Lower lobe of right lung (tissue), 2 donors: ENCODE data around the gene NACC2. TPM values are rescaled to one million over a fixed set of nuclear protein-coding genes. Genes with fewer than 3 reads are reported as not detected.

ENCODE experiments used
- ATAC-seq, 2 donors: fragments of 200-7000 bp; cut with Tn5 transposase; one replicate each; pipeline ENCODE4 v1.9.1; 2020 to 2022; ENCODE audit warnings: mild to moderate bottlenecking in 2 of 2, moderate library complexity in 2 of 2
- DNase-seq: peaks from one replicate; pipeline ENCODE4 v3.0.0-alpha.2; 2020
- H3K27ac ChIP-seq: fragments of 200-600 bp; one replicate; pipeline ENCODE4 v1.8.0; 2022
- H3K27me3 ChIP-seq: fragments of 200-600 bp; one replicate; pipeline ENCODE4 v1.8.0; 2022; ENCODE audit warnings: low read depth
- H3K36me3 ChIP-seq: fragments of 200-600 bp; one replicate; pipeline ENCODE4 v1.8.0; 2022; ENCODE audit warnings: mild to moderate bottlenecking
- H3K4me1 ChIP-seq: fragments of 200-600 bp; one replicate; pipeline ENCODE4 v1.8.0; 2022
- H3K4me3 ChIP-seq: fragments of 200-600 bp; one replicate; pipeline ENCODE4 v1.8.0; 2022; ENCODE audit warnings: mild to moderate bottlenecking
- H3K9me3 ChIP-seq: fragments of 200-600 bp; one replicate; pipeline ENCODE4 v1.8.0; 2022
- CTCF ChIP-seq: fragments of 200-600 bp; IDR thresholded peaks from one replicate; pipeline ENCODE4 v1.8.0; 2022; ENCODE audit warnings: antibody characterized with exemption, mild to moderate bottlenecking
- intact Hi-C: fragments of 100-400 bp; cut with DNase I; formaldehyde crosslinking; loops from one replicate; pipeline ENCODE4 v1.11.0; 2022
- total RNA-seq: library from RNA; stranded (reverse); fragmentation: NEBNext Ultra II Directional; extraction: Animal tissue kit (Norgen Biotek cat#: 25700); gene quantifications from one replicate; pipeline ENCODE4 v1.2.1, GENCODE V29; 2021
- donor health status: DM: no; HTN: yes; CAD: no; lungs with severe emphysema.

Gene NACC2
- total RNA-seq, 1 donor from 2014 or later: 27.0 TPM

GRCh38 chr9:135989157-135989556 is 105.9 kb downstream of the NACC2 start:
- ATAC-seq (no peak), DNase-seq (no peak)
- peaks cover 48% of the 10 kb centered on the region for H3K4me1 ChIP-seq
- H3K36me3 ChIP-seq: no peaks in the 10 kb centered on the region
- TF ChIP-seq CTCF: no peak
- peak overlapping the region; percentile 68 for H3K27ac ChIP-seq
- H3K27me3 ChIP-seq: peaks cover 4% of the 10 kb centered on the region
- intact Hi-C loops: no loop called here
- no peaks in the 10 kb centered on the region for H3K9me3 ChIP-seq
- no peak overlapping the region for H3K4me3 ChIP-seq

- H3K27me3 ChIP-seq: peaks cover 4% of the 10 kb centered on the region
- no peak for ATAC-seq
These were observed 106.6 kb downstream of the NACC2 start for GRCh38 chr9:135988493-135988892.

DNA sequence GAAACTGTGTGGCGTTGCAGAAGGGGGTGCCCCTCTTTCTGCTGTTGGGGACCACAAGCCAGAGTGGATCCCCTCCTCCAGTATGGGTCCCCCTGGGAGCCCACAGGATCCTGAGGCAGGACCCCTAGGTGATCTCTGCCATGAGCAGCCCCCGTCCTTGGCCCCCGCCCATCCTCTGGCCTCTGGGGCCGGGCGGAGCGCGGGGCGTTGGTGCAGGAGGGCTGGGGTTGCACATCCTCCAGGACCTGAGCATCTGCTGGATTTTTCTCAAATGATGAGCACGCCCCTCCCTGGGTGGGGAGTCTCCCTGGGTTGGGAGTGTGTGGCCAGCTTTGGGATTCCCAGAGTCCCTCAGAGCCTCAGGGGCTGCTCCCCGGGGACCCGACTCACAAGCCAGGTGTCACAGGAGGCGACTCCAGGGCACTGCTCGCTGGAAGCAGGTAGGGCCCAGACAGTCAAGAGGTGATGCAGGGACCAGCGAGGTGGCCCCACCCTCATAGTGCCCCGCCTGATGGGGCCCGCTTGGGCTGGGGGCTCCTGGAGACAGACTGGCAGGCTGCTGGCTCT is 107.2 kb downstream of the NACC2 start:
- no peaks in the 10 kb centered on the region for H3K9me3 ChIP-seq
- H3K27me3 ChIP-seq: peaks cover 4% of the 10 kb centered on the region
- intact Hi-C loops: no loop called here
- ATAC-seq (no peak), DNase-seq (no peak)
- no peak overlapping the region for H3K4me3 ChIP-seq
- H3K27ac ChIP-seq: no peak overlapping the region
- H3K4me1 ChIP-seq: peaks cover 36% of the 10 kb centered on the region
- no peaks in the 10 kb centered on the region for H3K36me3 ChIP-seq
- TF ChIP-seq CTCF: no peak

More at GRCh38 chr9:135988493-135988892, 106.6 kb downstream of the NACC2 start:
- H3K4me3 ChIP-seq: no peak overlapping the region
- H3K9me3 ChIP-seq: no peaks in the 10 kb centered on the region
- peaks cover 41% of the 10 kb centered on the region for H3K4me1 ChIP-seq
- DNase-seq: no peak
- no peak for TF ChIP-seq CTCF
- H3K27ac ChIP-seq: no peak overlapping the region
- no peaks in the 10 kb centered on the region for H3K36me3 ChIP-seq
- intact Hi-C loops: no loop called here

DNA sequence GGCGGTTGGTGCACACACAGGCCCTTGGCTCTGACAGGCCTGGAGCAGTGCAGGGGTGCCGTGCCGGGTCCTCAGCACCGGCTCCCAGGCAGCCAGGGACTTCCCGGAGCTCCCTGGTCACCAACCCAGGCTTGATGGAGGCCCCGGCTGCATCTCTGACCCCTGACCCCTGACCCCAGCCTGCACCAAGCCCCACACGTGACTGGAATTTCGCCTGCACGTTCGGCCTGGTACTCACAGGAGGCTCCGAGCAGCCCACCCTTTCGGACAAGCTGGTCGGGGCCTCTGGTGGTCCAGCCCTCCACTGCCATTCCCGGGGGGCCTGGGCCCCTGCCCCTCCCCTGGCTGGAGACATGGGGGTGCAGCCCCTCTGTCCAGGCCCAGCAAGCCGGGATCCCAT is 108.5 kb downstream of the NACC2 start:
- Histone ChIP-seq H3K36me3 (no peaks in the 10 kb centered on the region), H3K27ac (no peak overlapping the region), H3K4me1 (peaks cover 22% of the 10 kb centered on the region), H3K9me3 (no peaks in the 10 kb centered on the region), H3K27me3 (peaks cover 4% of the 10 kb centered on the region), H3K4me3 (no peak overlapping the region)
- ATAC-seq: no peak
- TF ChIP-seq CTCF: no peak
- intact Hi-C loops: no loop called here
- no peak for DNase-seq

GRCh38 chr9:135985889-135986288 is 109.2 kb downstream of the NACC2 start:
- no peaks in the 10 kb centered on the region for H3K9me3 ChIP-seq
- H3K4me1 ChIP-seq: peaks cover 15% of the 10 kb centered on the region
- no peaks in the 10 kb centered on the region for H3K36me3 ChIP-seq
- DNase-seq (no peak), ATAC-seq (no peak)
- no peak overlapping the region for H3K27ac ChIP-seq
- H3K4me3 ChIP-seq: no peak overlapping the region
- intact Hi-C loops: no loop called here
- peaks cover 4% of the 10 kb centered on the region for H3K27me3 ChIP-seq
- no peak for TF ChIP-seq CTCF

DNA sequence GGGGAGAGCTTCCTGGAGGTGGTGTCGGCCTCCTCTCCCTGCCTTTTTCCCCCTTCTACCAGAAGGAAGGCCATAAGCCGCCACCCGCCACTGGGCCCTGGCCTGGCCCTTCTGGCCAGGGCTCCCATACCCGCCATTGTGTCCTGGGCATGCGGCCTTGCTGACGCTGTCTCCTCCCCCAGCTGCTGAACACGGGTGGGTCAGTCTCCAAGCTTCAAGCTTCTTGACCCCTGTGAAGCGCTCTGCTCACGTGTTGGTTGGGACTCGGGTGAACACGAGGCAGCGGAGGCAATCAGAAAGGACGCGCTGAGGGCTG is 109.7 kb downstream of the NACC2 start:
- Histone ChIP-seq H3K9me3 (no peaks in the 10 kb centered on the region), H3K27ac (no peak overlapping the region), H3K27me3 (peaks cover 4% of the 10 kb centered on the region), H3K36me3 (no peaks in the 10 kb centered on the region), H3K4me1 (peaks cover 13% of the 10 kb centered on the region), H3K4me3 (no peak overlapping the region)
- DNase-seq (no peak), ATAC-seq (no peak)
- TF ChIP-seq CTCF: no peak
- intact Hi-C loops: no loop called here
